Nephron progenitor cell (in vitro differentiated cells): ENCODE data around the gene ADGRG1.
"Not testable (repeated sequence)": the region's sequence is repeated elsewhere in the genome, so short reads cannot be mapped to it uniquely, and the experiment has no call there.

Experiments used
- DNase-seq: peaks from one replicate; pipeline ENCODE4 v3.0.0; 2021
- H3K27ac Mint-ChIP-seq: 2 replicates; pipeline ENCODE4 v1.8.0; 2021; ENCODE audit warnings: mild to moderate bottlenecking, moderate library complexity, mixed read lengths
- H3K27me3 Mint-ChIP-seq: 2 replicates; pipeline ENCODE4 v1.8.0; 2021; ENCODE audit warnings: mild to moderate bottlenecking, low read depth, mixed read lengths; ENCODE audit not compliant: poor library complexity
- H3K36me3 Mint-ChIP-seq: 2 replicates; pipeline ENCODE4 v1.8.0; 2021; ENCODE audit warnings: low read depth, mixed read lengths
- H3K4me1 Mint-ChIP-seq: 2 replicates; pipeline ENCODE4 v1.8.0; 2021; ENCODE audit warnings: mixed read lengths
- H3K4me3 Mint-ChIP-seq: 2 replicates; pipeline ENCODE4 v1.8.0; 2021; ENCODE audit warnings: mild to moderate bottlenecking, moderate library complexity, mixed read lengths
- H3K9me3 Mint-ChIP-seq: 2 replicates; pipeline ENCODE4 v1.8.0; 2021; ENCODE audit warnings: mild to moderate bottlenecking, moderate library complexity, mixed read lengths
- TF ChIP-seq, protein P1 (sequence below): fragments of 200-600 bp; sonication (generic); IDR thresholded peaks from 2 replicates; pipeline ENCODE4 v1.5.0; 2021; ENCODE audit warnings: antibody characterized with exemption

Gene ADGRG1

DNA sequence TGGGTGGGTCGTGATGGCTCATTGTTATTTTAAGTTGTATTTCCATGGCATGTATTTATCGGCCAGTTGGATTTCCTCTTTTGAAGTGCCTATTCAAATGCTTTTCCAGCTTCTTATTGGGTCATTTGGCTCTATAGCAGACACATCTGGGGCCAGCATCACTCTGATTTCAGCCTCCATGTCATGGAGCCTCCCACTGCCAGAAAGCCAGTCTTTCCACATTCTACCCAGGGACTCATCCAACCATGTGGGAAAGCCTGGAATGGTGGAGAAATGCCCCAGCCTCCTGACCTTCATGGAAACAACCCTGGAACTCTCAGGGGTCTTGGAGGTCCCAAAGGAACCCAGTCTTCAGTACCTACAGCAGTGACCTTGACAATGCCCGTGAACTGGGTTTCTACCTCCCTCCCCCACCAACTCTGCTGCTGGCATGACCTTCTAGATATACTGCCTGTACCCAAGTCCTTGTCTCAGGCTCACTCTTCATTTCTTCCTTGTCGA is 33.8 kb upstream of the ADGRG1 start:
- Mint-ChIP-seq H3K27me3 (peaks cover 37% of the 10 kb centered on the region), H3K4me1 (peaks cover 10% of the 10 kb centered on the region), H3K9me3 (peaks cover 3% of the 10 kb centered on the region), H3K4me3 (no peak overlapping the region), H3K36me3 (no peaks in the 10 kb centered on the region), H3K27ac (no peak overlapping the region)
- DNase-seq, result no peak
- TF ChIP-seq, protein P1, sequence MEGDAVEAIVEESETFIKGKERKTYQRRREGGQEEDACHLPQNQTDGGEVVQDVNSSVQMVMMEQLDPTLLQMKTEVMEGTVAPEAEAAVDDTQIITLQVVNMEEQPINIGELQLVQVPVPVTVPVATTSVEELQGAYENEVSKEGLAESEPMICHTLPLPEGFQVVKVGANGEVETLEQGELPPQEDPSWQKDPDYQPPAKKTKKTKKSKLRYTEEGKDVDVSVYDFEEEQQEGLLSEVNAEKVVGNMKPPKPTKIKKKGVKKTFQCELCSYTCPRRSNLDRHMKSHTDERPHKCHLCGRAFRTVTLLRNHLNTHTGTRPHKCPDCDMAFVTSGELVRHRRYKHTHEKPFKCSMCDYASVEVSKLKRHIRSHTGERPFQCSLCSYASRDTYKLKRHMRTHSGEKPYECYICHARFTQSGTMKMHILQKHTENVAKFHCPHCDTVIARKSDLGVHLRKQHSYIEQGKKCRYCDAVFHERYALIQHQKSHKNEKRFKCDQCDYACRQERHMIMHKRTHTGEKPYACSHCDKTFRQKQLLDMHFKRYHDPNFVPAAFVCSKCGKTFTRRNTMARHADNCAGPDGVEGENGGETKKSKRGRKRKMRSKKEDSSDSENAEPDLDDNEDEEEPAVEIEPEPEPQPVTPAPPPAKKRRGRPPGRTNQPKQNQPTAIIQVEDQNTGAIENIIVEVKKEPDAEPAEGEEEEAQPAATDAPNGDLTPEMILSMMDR, result no peak

DNA sequence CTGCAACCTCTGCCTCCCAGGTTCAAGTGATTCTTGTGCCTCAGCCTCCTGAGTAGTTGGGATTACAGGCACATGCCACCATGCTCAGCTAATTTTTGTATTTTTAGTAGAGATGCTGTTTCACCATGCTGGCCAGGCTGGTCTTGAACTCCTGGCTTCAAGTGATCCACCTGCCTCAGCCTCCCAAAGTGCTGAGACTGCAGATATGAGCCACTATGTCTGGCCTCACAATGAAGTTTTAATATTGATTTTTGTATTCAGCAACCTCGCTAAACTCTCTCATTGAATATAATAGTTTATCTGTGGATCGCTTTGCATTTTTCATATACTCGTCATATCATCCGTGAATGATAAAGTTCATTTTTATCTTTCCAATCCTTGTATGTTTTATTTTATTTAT is 32.2 kb upstream of the ADGRG1 start:
- H3K4me1 Mint-ChIP-seq, H3K27ac Mint-ChIP-seq, DNase-seq, H3K36me3 Mint-ChIP-seq, H3K4me3 Mint-ChIP-seq, H3K9me3 Mint-ChIP-seq: not testable (repeated sequence)
- peaks cover 39% of the 10 kb centered on the region for H3K27me3 Mint-ChIP-seq

DNA sequence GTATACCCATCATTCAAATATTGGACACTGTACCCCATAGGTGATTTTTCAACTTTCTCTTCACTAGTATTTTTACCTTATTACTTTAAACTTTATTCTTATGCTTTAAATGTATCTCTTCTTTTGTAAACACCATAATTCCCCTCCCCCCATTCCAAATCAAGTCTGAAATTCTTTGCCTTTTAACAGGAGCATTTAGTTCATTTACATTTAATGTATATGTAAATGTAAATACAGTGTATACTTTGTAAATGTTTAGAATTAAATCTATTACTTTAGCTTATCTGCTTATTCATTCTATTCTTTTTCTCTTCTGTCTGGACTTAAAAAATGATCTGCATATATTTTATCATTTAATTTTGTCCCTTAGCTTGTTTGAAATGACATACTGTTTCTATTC is 30.0 kb upstream of the ADGRG1 start:
- no peak overlapping the region for H3K4me3 Mint-ChIP-seq
- TF ChIP-seq, protein P1, result no peak
- peaks cover 3% of the 10 kb centered on the region for H3K9me3 Mint-ChIP-seq
- no peak overlapping the region for H3K27ac Mint-ChIP-seq
- H3K36me3 Mint-ChIP-seq, result no peaks in the 10 kb centered on the region
- DNase-seq, result no peak
- peaks cover 5% of the 10 kb centered on the region for H3K4me1 Mint-ChIP-seq
- peaks cover 39% of the 10 kb centered on the region for H3K27me3 Mint-ChIP-seq

DNA sequence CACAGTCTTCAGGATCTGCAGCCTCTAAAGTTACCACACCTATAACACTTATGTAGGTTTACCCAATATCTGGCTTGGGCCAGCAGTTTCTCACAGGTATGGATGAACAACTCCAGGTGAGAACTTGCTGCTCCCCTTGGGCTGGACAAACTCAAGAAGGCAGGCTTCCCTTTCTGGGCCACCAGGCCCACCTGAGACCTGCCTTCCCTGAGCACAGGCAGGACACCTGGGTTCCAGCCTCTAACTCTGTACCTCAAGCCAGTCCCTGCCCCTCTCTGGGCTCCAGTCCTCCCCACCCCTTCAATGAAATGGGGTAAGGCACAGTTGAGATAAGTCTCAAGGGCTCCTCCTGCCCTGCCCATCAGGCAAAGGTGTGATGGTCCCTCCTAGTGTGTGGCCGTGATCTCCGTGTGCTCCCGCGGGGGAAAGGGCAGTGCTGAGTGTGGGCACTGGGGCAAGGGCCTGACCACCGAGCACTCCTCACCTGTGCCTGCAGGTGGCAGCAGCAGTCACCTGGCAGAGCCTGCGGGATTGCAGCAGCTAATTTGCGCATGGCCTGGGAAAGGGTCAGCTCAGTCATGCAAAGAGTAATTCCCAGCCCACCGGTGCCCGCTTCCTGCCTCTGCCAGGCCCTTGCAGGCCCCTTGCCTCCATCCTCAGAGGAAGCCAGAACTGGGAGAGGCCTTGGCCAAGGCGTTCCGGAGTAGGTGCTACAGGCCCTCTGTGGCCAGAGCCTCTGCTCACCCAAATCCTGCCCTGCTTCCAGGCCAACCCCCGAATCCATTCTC is 28.2 kb upstream of the ADGRG1 start:
- H3K9me3 Mint-ChIP-seq, result peaks cover 3% of the 10 kb centered on the region
- no peak overlapping the region for H3K4me3 Mint-ChIP-seq
- H3K36me3 Mint-ChIP-seq, result no peaks in the 10 kb centered on the region
- TF ChIP-seq, protein P1, result peak; percentile 76
- H3K4me1 Mint-ChIP-seq, result peaks cover 13% of the 10 kb centered on the region
- H3K27ac Mint-ChIP-seq, result no peak overlapping the region
- H3K27me3 Mint-ChIP-seq, result peaks cover 42% of the 10 kb centered on the region
- peak; percentile 75 for DNase-seq

DNA sequence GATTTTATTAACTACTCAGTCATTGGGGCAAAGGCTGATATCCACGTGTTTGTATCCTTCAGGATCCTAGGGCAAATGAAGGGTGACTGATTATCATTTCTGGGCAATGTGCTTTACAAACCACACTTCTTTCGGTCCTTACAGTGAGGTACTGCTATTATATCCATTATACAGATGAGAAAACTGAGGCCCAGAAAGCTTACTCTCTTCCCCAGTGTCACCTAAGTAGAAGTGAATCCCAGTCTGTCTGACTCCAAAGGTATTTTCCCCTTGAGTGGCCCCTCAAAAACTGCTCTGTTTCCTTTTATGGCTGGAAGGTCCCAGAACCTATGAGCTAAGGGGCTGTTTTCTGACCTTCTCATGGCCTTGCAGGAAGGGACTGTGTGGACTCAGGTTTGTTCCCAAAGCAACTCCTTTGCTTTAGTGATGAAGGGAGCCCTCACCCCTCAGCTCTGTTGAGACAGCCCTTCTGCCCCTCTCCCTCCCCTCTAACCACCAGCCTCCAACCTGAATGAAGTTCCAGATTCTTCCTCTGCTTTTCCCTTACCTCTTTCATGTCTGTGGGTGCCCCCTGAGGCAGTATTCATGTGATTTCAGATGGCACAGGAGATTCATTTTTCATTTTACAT is 27.4 kb upstream of the ADGRG1 start:
- Mint-ChIP-seq H3K4me3 (no peak overlapping the region), H3K27me3 (peaks cover 39% of the 10 kb centered on the region), H3K27ac (no peak overlapping the region), H3K9me3 (no peaks in the 10 kb centered on the region), H3K36me3 (no peaks in the 10 kb centered on the region), H3K4me1 (peaks cover 20% of the 10 kb centered on the region)
- TF ChIP-seq, protein P1, result no peak
- DNase-seq, result no peak

DNA sequence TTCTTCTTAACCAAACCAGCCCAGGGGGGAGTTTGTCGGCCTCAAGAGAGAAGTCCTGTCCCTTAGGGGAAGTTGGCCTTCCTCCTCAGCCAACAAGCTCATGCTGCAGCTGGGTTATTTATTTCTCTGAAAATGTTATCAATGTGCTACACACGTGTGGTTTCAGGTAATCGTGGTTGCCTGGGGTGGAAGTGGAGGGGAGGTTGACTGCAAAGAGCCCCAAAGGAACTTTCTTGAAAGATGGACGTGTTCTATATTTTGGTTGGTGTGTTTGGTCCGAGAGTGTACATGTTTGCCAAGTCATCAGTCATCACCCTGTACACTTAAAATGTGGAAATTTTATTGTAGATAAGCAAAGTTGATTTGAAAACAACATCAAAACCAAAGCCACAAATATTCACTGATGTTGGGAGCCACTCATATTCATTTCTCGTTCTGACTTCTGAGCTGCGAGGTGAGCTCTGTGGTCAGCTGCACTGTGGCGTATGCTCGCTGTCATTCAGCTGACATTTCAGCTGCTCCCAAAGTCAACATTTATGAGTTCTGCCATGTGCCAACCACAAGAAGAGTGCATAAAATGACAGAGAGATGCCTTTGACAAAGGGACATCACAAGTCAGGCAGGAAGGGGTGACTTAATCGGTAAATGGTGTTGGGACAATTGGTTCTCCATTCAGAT is 26.5 kb upstream of the ADGRG1 start:
- H3K4me3 Mint-ChIP-seq, result no peak overlapping the region
- no peaks in the 10 kb centered on the region for H3K9me3 Mint-ChIP-seq
- no peak overlapping the region for H3K27ac Mint-ChIP-seq
- H3K27me3 Mint-ChIP-seq, result peaks cover 39% of the 10 kb centered on the region
- H3K4me1 Mint-ChIP-seq, result peaks cover 25% of the 10 kb centered on the region
- DNase-seq, result no peak
- TF ChIP-seq, protein P1, result no peak
- H3K36me3 Mint-ChIP-seq, result no peaks in the 10 kb centered on the region
